Mesodermal cell (in vitro differentiated cells): ENCODE data around the gene BBS1. TPM values are rescaled to one million over a fixed set of nuclear protein-coding genes. Genes with fewer than 3 reads are reported as not detected.
"Not testable (repeated sequence)": the region's sequence is repeated elsewhere in the genome, so short reads cannot be mapped to it uniquely, and the experiment has no call there.

ENCODE experiments used
- H3K27ac ChIP-seq: 2 replicates; pipeline ENCODE4 v1.7.0; 2013; ENCODE audit warnings: mild to moderate bottlenecking, low read depth, low read length, moderate library complexity; ENCODE audit not compliant: severe bottlenecking
- H3K36me3 ChIP-seq: 2 replicates; pipeline ENCODE4 v1.7.1; 2013; ENCODE audit warnings: mild to moderate bottlenecking, low read length, moderate library complexity; ENCODE audit not compliant: control insufficient read depth, insufficient read depth
- H3K4me1 ChIP-seq: one replicate; pipeline ENCODE4 v1.7.1; 2013; ENCODE audit warnings: mild to moderate bottlenecking, low read length; ENCODE audit not compliant: insufficient read depth, control insufficient read depth, poor library complexity, severe bottlenecking
- H3K4me3 ChIP-seq: 2 replicates; pipeline ENCODE4 v1.7.0; 2013; ENCODE audit warnings: low read length, control low read depth, mild to moderate bottlenecking; ENCODE audit not compliant: insufficient read depth, poor library complexity, severe bottlenecking; ENCODE audit errors: extremely low read depth
- H3K9me3 ChIP-seq: 2 replicates; pipeline ENCODE4 v1.7.1; 2013; ENCODE audit warnings: mild to moderate bottlenecking, low read length, moderate library complexity; ENCODE audit not compliant: control insufficient read depth
- WGBS, 2 experiments: methylation state at CpG; one replicate each; pipeline ENCODE4 v1.1.5; 2013; ENCODE audit warnings: missing lambda C conversion rate in 2 of 2; ENCODE audit not compliant: insufficient coverage in 2 of 2; 5-methylcytosine and 5-hydroxymethylcytosine counted together
- polyA plus RNA-seq, 2 experiments: library from polyadenylated mRNA; stranded (reverse); fragments of 50-300 nt; gene quantifications; one replicate each; pipeline ENCODE4 v1.2.3, GENCODE V29; 2013

The BBS1 gene
- 20.1 TPM for polyA plus RNA-seq (2013, experiment 1 of 2)
- 23.2 TPM for polyA plus RNA-seq (2013, experiment 2 of 2)

DNA sequence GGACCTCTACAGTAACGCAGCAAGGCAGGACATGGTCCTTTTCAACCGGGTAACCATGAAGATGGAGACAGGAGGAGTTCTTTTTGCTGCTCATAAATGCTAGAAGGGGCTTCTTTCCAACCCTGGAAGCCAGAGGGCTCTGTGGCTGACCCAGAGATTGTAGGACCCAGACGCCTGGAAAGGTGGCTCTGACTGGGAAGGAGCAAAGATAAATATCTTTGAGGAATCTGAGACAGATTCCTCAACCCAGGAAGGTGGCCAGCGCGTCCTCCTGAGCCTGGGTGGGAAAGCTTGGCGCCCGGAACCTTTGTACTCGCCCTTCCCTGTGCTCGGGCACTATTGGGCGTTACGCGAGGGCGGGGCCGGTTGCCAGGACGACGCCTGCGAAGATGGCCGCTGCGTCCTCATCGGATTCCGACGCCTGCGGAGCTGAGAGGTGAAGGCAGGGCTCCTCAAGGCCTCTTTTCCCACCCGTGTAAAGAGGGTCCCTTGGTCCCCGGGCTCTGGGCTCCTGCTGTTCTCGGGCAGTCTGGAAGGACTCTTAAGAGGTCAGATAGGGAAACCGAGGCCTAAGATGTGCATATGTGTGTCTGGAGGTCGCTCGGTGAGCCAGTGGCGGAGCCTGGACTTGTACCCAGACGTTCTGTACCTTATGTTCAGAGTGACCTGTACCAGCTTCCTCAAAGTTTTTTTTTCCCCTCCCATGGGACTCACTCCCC lies at the start of gene BBS1:
Gene BBS1 (plus strand): TSS at position 365 of the 719 bp plus-strand sequence. CDS start 25 bp downstream, at position 390.
- H3K36me3 ChIP-seq: peaks cover 28% of the 10 kb centered on the region
- 7 to 9% methylated on average over 18 to 30 of the region's 31 CpGs for WGBS, 2 experiments

DNA sequence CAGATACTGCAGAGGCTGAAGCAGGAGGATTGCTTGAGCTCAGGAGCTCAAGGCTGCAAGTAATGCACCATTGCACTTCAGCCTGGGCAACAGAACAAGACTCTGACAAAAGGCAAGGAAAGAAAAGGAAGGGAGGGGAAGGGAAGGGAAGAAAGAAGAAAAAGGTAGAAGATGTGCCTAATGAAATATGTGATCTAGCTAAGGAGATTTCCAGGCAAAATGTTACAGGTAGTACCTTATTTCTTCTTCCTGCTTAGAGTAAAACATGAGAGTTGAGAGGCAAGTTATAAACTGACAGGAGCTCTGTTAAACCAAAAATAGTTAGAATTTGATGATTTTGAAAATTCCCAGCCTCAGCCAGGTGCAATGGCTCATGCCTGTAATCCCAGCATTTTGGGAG lies 48.4 kb upstream of the BBS1 start:
- Histone ChIP-seq H3K4me1 (no peaks in the 10 kb centered on the region), H3K9me3 (peaks cover 11% of the 10 kb centered on the region), H3K4me3 (no peak overlapping the region), H3K36me3 (no peaks in the 10 kb centered on the region), H3K27ac (no peak overlapping the region)

More for the DNA sequence above, at the start of gene BBS1:
- peaks cover 23% of the 10 kb centered on the region for H3K4me1 ChIP-seq
- H3K27ac ChIP-seq: peak within 1 kb of the TSS; percentile 89
- no peaks in the 10 kb centered on the region for H3K9me3 ChIP-seq
- peak within 1 kb of the TSS; percentile 78 for H3K4me3 ChIP-seq

GRCh38 chr11:66462911-66463310 lies 47.5 kb upstream of the BBS1 start:
- H3K36me3 ChIP-seq: no peaks in the 10 kb centered on the region
- peaks cover 11% of the 10 kb centered on the region for H3K9me3 ChIP-seq
- peaks cover 7% of the 10 kb centered on the region for H3K4me1 ChIP-seq
- H3K27ac ChIP-seq: no peak overlapping the region
- H3K4me3 ChIP-seq: no peak overlapping the region
- 86 to 100% methylated on average over 2 of the region's 3 CpGs for WGBS, 2 experiments

- peaks cover 11% of the 10 kb centered on the region for H3K9me3 ChIP-seq
- H3K27ac ChIP-seq, H3K36me3 ChIP-seq, H3K4me1 ChIP-seq, H3K4me3 ChIP-seq: not testable (repeated sequence)
- WGBS, 2 experiments: no CpG with 5 or more reads among the region's 5 CpGs
Measured at GRCh38 chr11:66464116-66464515, 46.3 kb upstream of the BBS1 start.

DNA sequence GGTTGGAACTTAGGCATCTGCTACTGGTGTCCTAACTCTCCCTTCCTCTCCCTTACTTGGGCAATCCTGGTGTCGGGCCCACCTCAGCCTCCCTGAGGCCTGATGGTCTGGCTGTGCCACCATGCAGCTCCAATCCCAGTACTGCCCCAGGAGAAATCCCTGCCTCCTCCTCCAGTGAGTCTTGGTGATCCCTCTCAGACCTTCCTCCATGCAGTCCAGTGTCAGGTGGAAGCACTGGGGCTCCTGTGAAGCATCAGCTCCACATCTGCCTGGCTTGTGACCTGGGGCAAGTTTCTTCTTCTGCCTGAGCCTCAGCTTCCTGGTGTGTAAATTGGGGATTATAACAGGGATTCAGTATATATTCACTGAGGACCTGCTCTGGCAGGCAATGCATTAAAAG lies 45.5 kb upstream of the BBS1 start:
- WGBS, 2 experiments: 100% methylated on average over 1 of the region's 1 CpG
- no peak overlapping the region for H3K27ac ChIP-seq
- H3K36me3 ChIP-seq: no peaks in the 10 kb centered on the region
- H3K9me3 ChIP-seq: peaks cover 11% of the 10 kb centered on the region
- no peak overlapping the region for H3K4me3 ChIP-seq
- peaks cover 8% of the 10 kb centered on the region for H3K4me1 ChIP-seq

GRCh38 chr11:66465373-66466224 lies 44.8 kb upstream of the BBS1 start:
- H3K4me3 ChIP-seq: peak overlapping the region; percentile 59
- WGBS, 2 experiments: 64 to 69% methylated on average over 16 to 17 of the region's 19 CpGs
- peaks cover 11% of the 10 kb centered on the region for H3K9me3 ChIP-seq
- no peak overlapping the region for H3K27ac ChIP-seq
- H3K4me1 ChIP-seq: peaks cover 8% of the 10 kb centered on the region
- no peaks in the 10 kb centered on the region for H3K36me3 ChIP-seq

GRCh38 chr11:66466225-66467033 lies 44.0 kb upstream of the BBS1 start, which contains the start of gene PELI3:
Gene PELI3, plus strand, starts transcription at chr11:66466905. Its CDS starts 1,224 bp downstream, at chr11:66468129.
- H3K36me3 ChIP-seq: peaks cover 6% of the 10 kb centered on the region
- H3K4me3 ChIP-seq: peak within 1 kb of the TSS; percentile 59
- WGBS, 2 experiments: 0 to 1% methylated on average over 16 to 29 of the region's 63 CpGs
- H3K9me3 ChIP-seq: peaks cover 7% of the 10 kb centered on the region
- H3K27ac ChIP-seq: no peak within 1 kb of the TSS
- peaks cover 8% of the 10 kb centered on the region for H3K4me1 ChIP-seq

GRCh38 chr11:66467034-66467659 lies 43.3 kb upstream of the BBS1 start:
- Histone ChIP-seq H3K9me3 (peaks cover 6% of the 10 kb centered on the region), H3K27ac (no peak overlapping the region), H3K4me1 (peaks cover 8% of the 10 kb centered on the region), H3K4me3 (peak overlapping the region; percentile 59), H3K36me3 (peaks cover 7% of the 10 kb centered on the region)
- 6 to 9% methylated on average over 24 to 60 of the region's 72 CpGs for WGBS, 2 experiments

DNA sequence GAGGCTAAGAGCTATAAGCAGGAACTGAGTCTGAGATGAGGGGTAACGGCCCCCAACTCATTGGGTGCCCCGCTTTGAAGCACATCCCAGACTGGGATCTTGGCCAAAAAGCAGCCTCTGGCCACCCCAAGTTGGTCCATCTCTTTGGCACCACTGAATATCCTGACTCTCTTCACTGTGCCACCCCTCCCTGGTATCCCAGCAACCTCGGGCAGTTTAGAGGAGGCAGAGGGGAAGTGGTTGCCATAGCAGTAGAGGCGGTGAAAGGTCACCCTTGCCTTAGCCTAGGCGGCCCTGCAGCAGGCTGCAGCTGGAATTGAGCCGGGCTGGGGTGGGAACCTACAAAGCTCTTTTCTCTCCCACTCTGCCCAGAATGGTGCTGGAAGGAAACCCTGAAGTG lies 42.7 kb upstream of the BBS1 start:
- H3K36me3 ChIP-seq: peaks cover 9% of the 10 kb centered on the region
- H3K4me1 ChIP-seq: peaks cover 8% of the 10 kb centered on the region
- no peak overlapping the region for H3K27ac ChIP-seq
- 81 to 87% methylated on average over 4 to 5 of the region's 6 CpGs for WGBS, 2 experiments
- H3K9me3 ChIP-seq: peaks cover 4% of the 10 kb centered on the region
- peak overlapping the region; percentile 59 for H3K4me3 ChIP-seq

GRCh38 chr11:66468691-66469090 lies 41.7 kb upstream of the BBS1 start:
- Histone ChIP-seq H3K27ac (no peak overlapping the region), H3K4me1 (peaks cover 8% of the 10 kb centered on the region), H3K4me3 (no peak overlapping the region), H3K9me3 (no peaks in the 10 kb centered on the region), H3K36me3 (peaks cover 12% of the 10 kb centered on the region)
- WGBS, 2 experiments: 100% methylated on average over 2 to 4 of the region's 6 CpGs
